Panc1 (cell line): ENCODE data around the gene NARF. TPM values are rescaled to one million over a fixed set of nuclear protein-coding genes. Genes with fewer than 3 reads are reported as not detected.

Experiments used
- ATAC-seq: fragments of 200-7000 bp; cut with Tn5 transposase; 2 replicates; pipeline ENCODE4 v1.9.1; 2020; ENCODE audit warnings: mild to moderate bottlenecking, moderate library complexity
- BruUV-seq: library from RNA; stranded (reverse); fragments of 400-500 nt; replicated peaks from 2 replicates; lab custom pipeline; 2021; lab: Mats Ljungman, UMichigan
- CTCF ChIA-PET: fragments of 300-600 bp; sonication (Branson Sonifier 250); formaldehyde crosslinking; loops from one replicate; lab custom pipeline; 2022; ENCODE audit warnings: antibody characterized with exemption; lab: Charles Lee
- POLR2A ChIA-PET: fragments of 300-600 bp; sonication (Branson Sonifier 250); formaldehyde crosslinking; loops from one replicate; lab custom pipeline; 2022; ENCODE audit warnings: antibody characterized with exemption; lab: Charles Lee
- DNase-seq: peaks from one replicate; pipeline ENCODE4 v3.0.0-alpha.2; 2010; ENCODE audit warnings: low read depth, low spot score
- H3K27ac ChIP-seq: 2 replicates; pipeline ENCODE4 v1.5.1; 2011; ENCODE audit warnings: mild to moderate bottlenecking, low read length, inconsistent platforms
- H3K27me3 ChIP-seq: fragments of 200-500 bp; sonication (Bioruptor generic); 2 replicates; pipeline ENCODE4 v1.6.0; 2014; ENCODE audit warnings: low read length, inconsistent platforms; ENCODE audit not compliant: control insufficient read depth, insufficient read depth
- H3K36me3 ChIP-seq: fragments of 200-500 bp; sonication (Bioruptor generic); 2 replicates; pipeline ENCODE4 v1.5.1; 2014; ENCODE audit warnings: inconsistent platforms, mild to moderate bottlenecking, low read length, moderate library complexity; ENCODE audit not compliant: control insufficient read depth, insufficient read depth
- H3K4me1 ChIP-seq: 2 replicates; pipeline ENCODE4 v1.5.1; 2011; ENCODE audit warnings: inconsistent platforms, mild to moderate bottlenecking, low read length, moderate library complexity; ENCODE audit not compliant: control insufficient read depth, insufficient read depth
- H3K4me3 ChIP-seq, 2 experiments: 2 replicates each; pipeline ENCODE4 v1.5.1; 2011 to 2012; ENCODE audit warnings: low read depth in 2 of 2, low read length in 2 of 2, mild to moderate bottlenecking in 2 of 2, inconsistent platforms in 1 of 2, moderate library complexity in 1 of 2
- H3K9me3 ChIP-seq: fragments of 200-500 bp; sonication (Bioruptor generic); 2 replicates; pipeline ENCODE4 v1.5.1; 2014; ENCODE audit warnings: low read depth, mild to moderate bottlenecking, inconsistent platforms, low read length, moderate library complexity; ENCODE audit not compliant: control insufficient read depth, insufficient read depth
- CTCF ChIP-seq: fragments of 450-650 bp; IDR thresholded peaks from 2 replicates; pipeline ENCODE4 v1.5.1; 2017; ENCODE audit warnings: mild to moderate bottlenecking
- POLR2AphosphoS5 ChIP-seq: IDR thresholded peaks from 2 replicates; pipeline ENCODE4 v1.6.1; 2012; ENCODE audit warnings: mild to moderate bottlenecking, low read depth, low read length, moderate library complexity
- SIN3A ChIP-seq: IDR thresholded peaks from 2 replicates; pipeline ENCODE4 v1.6.1; 2012; ENCODE audit warnings: low read depth, mild to moderate bottlenecking, low read length, moderate library complexity, borderline replicate concordance; ENCODE audit not compliant: insufficient read depth
- TCF7L2 ChIP-seq: IDR thresholded peaks from 2 replicates; pipeline ENCODE4 v1.6.1; 2011; ENCODE audit warnings: mild to moderate bottlenecking, low read depth, low read length, inconsistent platforms
- in situ Hi-C: cut with HindIII; loops from 2 replicates; pipeline ENCODE4 v1.10.0; 2016; ENCODE audit warnings: low sequenced_read_pairs, low pct_unique_long_range_greater_than_20kb
- intact Hi-C: fragments of 100-400 bp; cut with micrococcal nuclease; formaldehyde crosslinking; loops from one replicate; pipeline ENCODE4 v1.10.0; 2022; ENCODE audit not compliant: unreplicated experiment
- total RNA-seq: library from RNA; stranded (reverse); gene quantifications from one replicate; pipeline ENCODE4 v1.2.1, GENCODE V29; 2021; ENCODE audit not compliant: unreplicated experiment
- TF ChIP-seq, protein P1 (sequence below), 2 experiments: IDR thresholded peaks; 2 replicates each; pipeline ENCODE4 v1.6.1; 2011 to 2012; ENCODE audit warnings: low read depth in 2 of 2, control low read depth in 1 of 2, low read length in 1 of 2, mild to moderate bottlenecking in 1 of 2, moderate library complexity in 1 of 2; ENCODE audit not compliant: insufficient read depth in 1 of 2

The NARF gene
- total RNA-seq, 1 experiment from 2014 or later = 60.9 TPM

DNA sequence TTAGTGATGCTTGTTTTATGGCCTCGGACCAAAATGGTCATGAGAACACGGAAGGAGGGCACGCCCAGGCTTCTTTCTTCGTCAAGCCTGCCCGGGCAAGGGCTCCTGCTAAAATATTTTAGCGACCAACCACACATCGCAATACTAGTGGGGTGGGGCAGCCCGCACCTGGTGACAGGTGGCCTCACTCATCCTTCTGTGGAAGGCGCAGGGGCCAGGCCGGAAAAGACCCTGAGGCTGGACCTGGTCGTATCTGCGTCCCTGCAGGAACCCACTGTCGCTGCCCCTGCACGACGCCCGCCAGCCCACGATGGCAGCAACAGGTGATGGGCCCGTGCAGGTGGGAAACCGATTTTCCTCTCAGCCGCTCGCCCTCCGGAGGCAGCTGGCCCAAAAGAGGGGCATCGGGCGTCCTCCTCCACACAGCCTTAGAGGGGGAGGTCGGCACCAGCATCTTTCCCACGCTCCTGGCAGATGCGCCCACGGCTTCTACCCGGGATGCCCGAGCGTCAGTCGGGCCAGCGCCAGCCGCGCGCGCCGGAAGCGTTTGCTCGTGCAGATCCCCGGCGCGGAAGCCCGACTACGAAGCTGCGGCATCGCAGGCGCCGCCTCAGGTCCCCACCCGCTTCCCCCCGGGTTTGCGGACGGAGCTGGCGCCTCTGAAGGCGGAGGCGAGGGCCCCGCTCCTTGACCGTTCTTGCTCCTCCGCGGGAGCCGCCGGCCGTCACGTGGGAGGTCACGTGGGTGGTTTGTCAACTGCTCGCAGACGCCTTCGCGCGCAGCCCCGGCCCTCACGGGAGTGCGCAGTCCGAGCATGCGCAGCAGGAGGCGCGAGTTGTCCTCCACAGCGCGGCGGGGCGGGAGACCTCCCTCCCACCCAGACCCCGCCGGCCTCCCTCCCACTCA, 38.2 kb downstream of the NARF start:
- BruUV-seq = no TSS peak
- Histone ChIP-seq H3K4me1 (peaks cover 32% of the 10 kb centered on the region), H3K27me3 (no peaks in the 10 kb centered on the region), H3K9me3 (no peaks in the 10 kb centered on the region), H3K4me3 (peak overlapping the region; percentile 56 to 60), H3K27ac (peak overlapping the region; percentile 74), H3K36me3 (no peaks in the 10 kb centered on the region)
- ChIA-PET CTCF (no interaction called here), POLR2A (no interaction called here)
- in situ Hi-C loops (no loop called here), intact Hi-C loops (no loop called here)
- peak; percentile 73; the same call in 1 of the 2 replicates for TF ChIP-seq POLR2AphosphoS5
- peak; percentile 81 for TF ChIP-seq SIN3A
- TF ChIP-seq, protein P1, sequence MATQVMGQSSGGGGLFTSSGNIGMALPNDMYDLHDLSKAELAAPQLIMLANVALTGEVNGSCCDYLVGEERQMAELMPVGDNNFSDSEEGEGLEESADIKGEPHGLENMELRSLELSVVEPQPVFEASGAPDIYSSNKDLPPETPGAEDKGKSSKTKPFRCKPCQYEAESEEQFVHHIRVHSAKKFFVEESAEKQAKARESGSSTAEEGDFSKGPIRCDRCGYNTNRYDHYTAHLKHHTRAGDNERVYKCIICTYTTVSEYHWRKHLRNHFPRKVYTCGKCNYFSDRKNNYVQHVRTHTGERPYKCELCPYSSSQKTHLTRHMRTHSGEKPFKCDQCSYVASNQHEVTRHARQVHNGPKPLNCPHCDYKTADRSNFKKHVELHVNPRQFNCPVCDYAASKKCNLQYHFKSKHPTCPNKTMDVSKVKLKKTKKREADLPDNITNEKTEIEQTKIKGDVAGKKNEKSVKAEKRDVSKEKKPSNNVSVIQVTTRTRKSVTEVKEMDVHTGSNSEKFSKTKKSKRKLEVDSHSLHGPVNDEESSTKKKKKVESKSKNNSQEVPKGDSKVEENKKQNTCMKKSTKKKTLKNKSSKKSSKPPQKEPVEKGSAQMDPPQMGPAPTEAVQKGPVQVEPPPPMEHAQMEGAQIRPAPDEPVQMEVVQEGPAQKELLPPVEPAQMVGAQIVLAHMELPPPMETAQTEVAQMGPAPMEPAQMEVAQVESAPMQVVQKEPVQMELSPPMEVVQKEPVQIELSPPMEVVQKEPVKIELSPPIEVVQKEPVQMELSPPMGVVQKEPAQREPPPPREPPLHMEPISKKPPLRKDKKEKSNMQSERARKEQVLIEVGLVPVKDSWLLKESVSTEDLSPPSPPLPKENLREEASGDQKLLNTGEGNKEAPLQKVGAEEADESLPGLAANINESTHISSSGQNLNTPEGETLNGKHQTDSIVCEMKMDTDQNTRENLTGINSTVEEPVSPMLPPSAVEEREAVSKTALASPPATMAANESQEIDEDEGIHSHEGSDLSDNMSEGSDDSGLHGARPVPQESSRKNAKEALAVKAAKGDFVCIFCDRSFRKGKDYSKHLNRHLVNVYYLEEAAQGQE (IDR thresholded peaks at IDR 0.05; ENCODE audit: insufficient read depth in 1 of 2, low read depth in 2 of 2, low read length in 1 of 2) = no peak
- TF ChIP-seq CTCF = no peak
- no peak for DNase-seq
- peak; percentile 67 for ATAC-seq

DNA sequence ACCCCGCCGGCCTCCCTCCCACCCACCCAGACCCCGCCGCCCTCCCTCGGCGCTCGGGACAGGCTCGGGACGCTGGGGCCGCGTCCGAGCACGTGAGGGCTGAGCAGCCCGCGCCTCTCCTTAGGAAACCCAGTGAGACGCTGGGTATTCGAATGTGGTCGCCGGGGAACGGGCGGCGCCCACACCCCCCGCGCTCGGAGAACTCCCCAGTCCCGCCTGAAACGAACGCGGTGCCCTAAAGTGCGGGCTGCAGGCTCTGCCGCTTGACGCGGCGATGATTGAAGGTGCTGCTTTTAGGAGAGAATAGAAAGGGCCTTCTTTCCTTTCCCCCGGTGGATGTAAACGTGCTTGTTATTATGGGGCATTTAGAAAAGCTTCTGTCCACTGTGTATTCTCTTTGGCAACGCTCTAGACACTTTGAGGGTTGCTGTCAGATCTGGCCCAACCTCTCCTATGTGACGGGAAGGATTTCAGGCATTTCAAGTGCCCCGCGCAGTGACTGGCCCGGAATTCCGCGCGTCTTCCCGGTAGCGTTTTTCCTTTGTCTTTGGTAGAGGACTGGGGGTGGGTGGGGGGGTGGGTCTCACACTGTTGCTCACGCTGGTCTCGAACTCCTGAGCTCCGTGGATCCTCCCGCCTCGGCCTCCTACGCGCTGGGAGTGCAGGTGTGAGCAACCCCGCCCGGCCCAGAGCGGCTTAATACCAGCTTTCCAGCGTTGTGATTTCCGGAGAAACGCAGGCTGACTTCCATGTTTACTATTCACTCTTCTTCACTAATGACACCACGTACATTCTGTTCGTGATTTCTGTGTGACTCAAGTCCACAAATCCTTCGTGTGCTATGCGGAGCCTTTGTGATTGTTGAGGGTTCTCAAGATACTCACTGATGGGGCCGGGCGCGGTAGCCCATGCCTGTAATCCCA, 39.2 kb downstream of the NARF start:
- Histone ChIP-seq H3K36me3 (no peaks in the 10 kb centered on the region), H3K27me3 (no peaks in the 10 kb centered on the region), H3K4me1 (peaks cover 30% of the 10 kb centered on the region), H3K9me3 (no peaks in the 10 kb centered on the region), H3K4me3 (peak overlapping the region; percentile 56 to 73), H3K27ac (peak overlapping the region; percentile 85)
- TF ChIP-seq SIN3A (peak; percentile 77; the same call in 1 of the 2 replicates), TCF7L2 (no peak)
- intact Hi-C loops = no loop called here
- in situ Hi-C loops = no loop called here
- DNase-seq (no peak), ATAC-seq (peak; percentile 32)
- TSS peak; percentile 70 for BruUV-seq
- ChIA-PET POLR2A (no interaction called here), CTCF (interaction anchor here (0.6 kb wide), 1 partner anchor 877 kb away, joined by 3 read pairs; no protein-coding TSS in a partner anchor)
